Left lung (tissue), 10 donors: ENCODE measurements around the gene SIRPA. TPM values are rescaled to one million over a fixed set of nuclear protein-coding genes. Genes with fewer than 3 reads are reported as not detected.

Experiments
- ATAC-seq: fragments of 200-7000 bp; cut with Tn5 transposase; one replicate; pipeline ENCODE4 v1.9.1; 2020; ENCODE audit warnings: moderate library complexity
- DNase-seq, 4 donors: peaks; one replicate each; pipeline ENCODE4 v3.0.0-alpha.2; 2013 to 2020
- H3K27ac ChIP-seq, 2 donors: fragments of 200-600 bp; sonication (generic) in 1 of 2; one replicate each; pipeline versions ENCODE4 v1.5.0 to v1.8.0; 2020 to 2021
- H3K27me3 ChIP-seq, 2 donors: fragments of 200-600 bp; sonication (generic) in 1 of 2; one replicate each; pipeline versions ENCODE4 v1.5.0 to v1.8.0; 2020 to 2021
- H3K36me3 ChIP-seq, 2 donors: fragments of 200-600 bp; sonication (generic) in 1 of 2; one replicate each; pipeline versions ENCODE4 v1.5.0 to v1.8.0; 2020 to 2021
- H3K4me1 ChIP-seq, 2 donors: fragments of 200-600 bp; one replicate each; pipeline ENCODE4 v1.8.0; 2021
- H3K4me3 ChIP-seq, 2 donors: fragments of 200-600 bp; sonication (generic) in 1 of 2; one replicate each; pipeline versions ENCODE4 v1.5.0 to v1.8.0; 2020 to 2021; ENCODE audit warnings: mild to moderate bottlenecking in 1 of 2
- H3K9me3 ChIP-seq, 2 donors: fragments of 200-600 bp; sonication (generic) in 1 of 2; one replicate each; pipeline versions ENCODE4 v1.5.0 to v1.8.0; 2020 to 2021
- CTCF ChIP-seq, 2 donors: fragments of 200-600 bp; sonication (generic) in 1 of 2; IDR thresholded peaks; one replicate each; pipeline versions ENCODE4 v1.5.0 to v1.8.0; 2021; ENCODE audit warnings: antibody characterized with exemption in 2 of 2
- intact Hi-C, 2 donors: fragments of 100-400 bp; cut with DNase I; formaldehyde crosslinking; loops; one replicate each; pipeline versions ENCODE4 v1.11.2 to v1.14.2; 2022
- polyA plus RNA-seq, 6 donors: library from polyadenylated mRNA; unstranded; fragments of 120-200 nt; gene quantifications; one replicate each; pipeline ENCODE4 v1.2.1, GENCODE V29; 2013; ENCODE audit not compliant: insufficient read length in 6 of 6
- total RNA-seq, 2 donors: library from RNA; stranded (reverse); fragmentation: NEBNext Ultra II Directional; extraction: Animal tissue kit (Norgen Biotek cat#: 25700); gene quantifications; one replicate each; pipeline ENCODE4 v1.2.1, GENCODE V29; 2021
- donor health status: DM: no; HTN: yes; CAD: no.
- donor health status: DM: no; HTN: no; CAD: no.

The SIRPA gene
- total and polyA plus RNA-seq, 8 donors: 9.8 to 102 (median 12.4) TPM

- Histone ChIP-seq H3K27me3 (peaks cover 0 to 78% of the 10 kb centered on the region in 2 donors), H3K4me3 (no peak overlapping the region), H3K9me3 (no peaks in the 10 kb centered on the region), H3K27ac (peak overlapping the region in 1 of 2 donors; percentile 68), H3K36me3 (no peaks in the 10 kb centered on the region), H3K4me1 (peaks cover 0 to 55% of the 10 kb centered on the region in 2 donors)
- TF ChIP-seq CTCF (IDR thresholded peaks at IDR 0.05): no peak
- intact Hi-C loops: no loop called here
- DNase-seq (no peak), ATAC-seq (no peak)
Measured at GRCh38 chr20:1876217-1876921, 18.8 kb upstream of the SIRPA start.

GRCh38 chr20:1876975-1877608 lies 18.1 kb upstream of the SIRPA start:
- peaks cover 0 to 55% of the 10 kb centered on the region in 2 donors for H3K4me1 ChIP-seq
- no peak overlapping the region for H3K27ac ChIP-seq
- DNase-seq (no peak), ATAC-seq (no peak)
- intact Hi-C loops: no loop called here
- no peaks in the 10 kb centered on the region for H3K36me3 ChIP-seq
- TF ChIP-seq CTCF (IDR thresholded peaks at IDR 0.05): no peak
- H3K9me3 ChIP-seq: no peaks in the 10 kb centered on the region
- peaks cover 0 to 78% of the 10 kb centered on the region in 2 donors for H3K27me3 ChIP-seq
- H3K4me3 ChIP-seq: no peak overlapping the region

- no peak overlapping the region for H3K4me3 ChIP-seq
- no peak overlapping the region for H3K27ac ChIP-seq
- no peaks in the 10 kb centered on the region for H3K36me3 ChIP-seq
- ATAC-seq: no peak
- peaks cover 0 to 55% of the 10 kb centered on the region in 2 donors for H3K4me1 ChIP-seq
- intact Hi-C loops: no loop called here
- peak in 1 of 4 donors; percentile 39 for DNase-seq
- TF ChIP-seq CTCF (IDR thresholded peaks at IDR 0.05): no peak
- H3K9me3 ChIP-seq: no peaks in the 10 kb centered on the region
- H3K27me3 ChIP-seq: peaks cover 0 to 79% of the 10 kb centered on the region in 2 donors
Measured at GRCh38 chr20:1877609-1878200, 17.5 kb upstream of the SIRPA start.

GRCh38 chr20:1879369-1879768 lies 15.8 kb upstream of the SIRPA start:
- peaks cover 0 to 61% of the 10 kb centered on the region in 2 donors for H3K4me1 ChIP-seq
- intact Hi-C loops: no loop called here
- no peak overlapping the region for H3K4me3 ChIP-seq
- TF ChIP-seq CTCF (IDR thresholded peaks at IDR 0.05): no peak
- ATAC-seq (no peak), DNase-seq (no peak)
- no peak overlapping the region for H3K27ac ChIP-seq
- H3K36me3 ChIP-seq: no peaks in the 10 kb centered on the region
- H3K9me3 ChIP-seq: no peaks in the 10 kb centered on the region
- H3K27me3 ChIP-seq: peaks cover 0 to 81% of the 10 kb centered on the region in 2 donors

GRCh38 chr20:1879934-1880333 lies 15.3 kb upstream of the SIRPA start:
- TF ChIP-seq CTCF (IDR thresholded peaks at IDR 0.05): no peak
- Histone ChIP-seq H3K27ac (no peak overlapping the region), H3K4me1 (peaks cover 0 to 58% of the 10 kb centered on the region in 2 donors), H3K27me3 (peaks cover 0 to 83% of the 10 kb centered on the region in 2 donors), H3K9me3 (no peaks in the 10 kb centered on the region), H3K36me3 (no peaks in the 10 kb centered on the region), H3K4me3 (no peak overlapping the region)
- no peak for ATAC-seq
- no peak for DNase-seq
- intact Hi-C loops: no loop called here
